Activated CD4-positive, alpha-beta T cell treated with anti-CD3 and anti-CD28 coated beads for 1 hour (primary cell): ENCODE results near the gene ANKRD11.
A peak's percentile ranks its signal among the peaks of the same experiment; 100 is the strongest.

ENCODE experiments used
- DNase-seq: peaks from one replicate; pipeline ENCODE4 v3.0.0-alpha.2; 2020

Gene ANKRD11

DNA sequence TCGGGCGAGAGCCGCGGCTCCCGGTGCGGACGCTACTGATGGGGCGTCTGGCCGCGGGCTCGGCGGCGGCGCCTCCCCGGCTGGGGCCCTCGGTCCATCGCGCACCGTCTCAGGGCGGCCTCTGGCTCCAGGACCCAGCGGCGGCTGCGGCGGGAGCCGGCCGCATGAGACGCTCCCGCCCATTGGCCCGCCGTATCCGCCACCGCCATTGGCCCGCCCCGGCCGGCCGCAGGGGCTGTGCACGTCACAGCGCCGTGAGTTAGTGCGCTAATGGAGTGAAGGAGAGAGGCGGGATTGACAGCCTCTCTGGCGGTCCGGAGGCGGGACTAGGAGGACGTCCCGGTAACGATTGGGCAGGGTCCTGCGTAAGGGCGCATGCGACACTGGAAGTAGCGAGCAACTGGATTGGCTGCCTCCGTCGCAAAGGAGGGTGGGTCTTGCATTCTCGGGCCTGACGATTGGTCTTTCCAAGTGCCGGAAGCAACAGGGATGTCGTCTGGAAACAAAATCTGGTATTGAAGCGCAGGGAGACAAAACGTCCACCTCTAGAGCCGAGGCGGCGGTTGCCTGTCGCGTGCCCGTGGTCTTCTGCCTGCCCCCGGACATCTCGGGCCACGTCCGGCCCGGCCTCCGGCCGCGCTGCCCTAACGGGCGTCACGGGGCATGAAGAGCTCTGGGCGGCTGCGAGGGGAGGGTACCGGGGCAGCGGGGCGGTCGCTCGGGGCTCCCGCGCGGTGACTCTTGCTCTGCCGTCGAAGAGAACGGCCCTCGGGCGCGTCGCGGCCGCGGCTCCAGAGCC lies at the start of gene ANKRD11:
TSS of gene ANKRD11 (minus strand) at position 123 of the 799 bp plus-strand sequence. CDS start 173,542 bp downstream, outside the sequence.
- peak; percentile 98 for DNase-seq

GRCh38 chr16:89538286-89538685 lies 47.9 kb upstream of the ANKRD11 start:
- no peak for DNase-seq

GRCh38 chr16:89537549-89537925 lies 47.2 kb upstream of the ANKRD11 start:
- DNase-seq = no peak

- no peak for DNase-seq
These were observed 46.7 kb upstream of the ANKRD11 start for GRCh38 chr16:89536886-89537548.

- no peak for DNase-seq
These were observed 46.0 kb upstream of the ANKRD11 start for GRCh38 chr16:89536371-89536770.

GRCh38 chr16:89534252-89534756 lies 43.9 kb upstream of the ANKRD11 start:
- DNase-seq = peak; percentile 19

GRCh38 chr16:89531821-89532526 lies 41.6 kb upstream of the ANKRD11 start:
- no peak for DNase-seq

DNA sequence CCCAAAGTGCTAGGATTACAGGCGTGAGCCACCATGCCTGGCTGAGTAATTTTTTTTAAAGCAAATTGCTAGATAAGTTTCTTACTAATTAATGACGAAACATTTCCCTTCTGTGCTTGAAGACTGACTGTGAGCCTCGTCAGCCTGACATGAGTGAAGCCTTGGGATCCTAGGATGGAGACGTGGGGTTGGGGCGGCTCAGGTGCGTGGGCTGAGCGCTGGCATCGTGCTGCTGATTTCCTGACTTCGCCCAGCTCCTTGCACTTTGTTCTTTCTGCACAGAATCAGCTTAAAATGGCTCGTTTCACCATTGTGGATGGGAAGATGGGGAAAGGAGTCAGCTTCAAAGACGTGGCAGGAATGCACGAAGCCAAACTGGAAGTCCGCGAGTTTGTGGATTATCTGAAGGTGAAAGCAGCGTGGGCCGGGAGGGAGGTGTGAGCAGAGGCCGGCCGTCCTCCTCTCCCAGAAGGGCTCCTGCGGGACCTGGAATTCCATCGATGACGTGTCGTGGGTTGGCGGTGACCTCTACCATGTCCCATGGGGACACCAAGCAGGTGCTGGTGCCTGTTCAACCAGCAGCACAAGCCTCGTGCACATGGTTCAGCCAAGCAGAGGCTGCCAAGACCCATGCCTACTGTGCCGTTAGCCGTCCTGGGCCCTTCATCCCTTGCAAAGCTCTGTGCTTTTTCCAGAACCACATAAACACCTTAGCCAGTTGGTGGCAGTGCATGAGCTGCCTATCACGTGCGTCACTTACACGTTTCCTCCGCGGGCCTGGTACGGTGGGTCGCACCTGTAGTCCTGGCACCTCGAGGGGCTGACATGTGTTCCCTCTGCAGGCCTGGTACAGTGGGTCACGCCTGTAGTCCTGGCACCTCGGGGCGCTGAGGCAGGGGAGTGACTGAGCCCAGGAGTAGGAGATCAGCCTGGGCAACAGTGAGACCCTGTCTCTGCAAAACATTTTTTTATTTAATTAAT lies 40.3 kb upstream of the ANKRD11 start:
- DNase-seq = no peak

DNA sequence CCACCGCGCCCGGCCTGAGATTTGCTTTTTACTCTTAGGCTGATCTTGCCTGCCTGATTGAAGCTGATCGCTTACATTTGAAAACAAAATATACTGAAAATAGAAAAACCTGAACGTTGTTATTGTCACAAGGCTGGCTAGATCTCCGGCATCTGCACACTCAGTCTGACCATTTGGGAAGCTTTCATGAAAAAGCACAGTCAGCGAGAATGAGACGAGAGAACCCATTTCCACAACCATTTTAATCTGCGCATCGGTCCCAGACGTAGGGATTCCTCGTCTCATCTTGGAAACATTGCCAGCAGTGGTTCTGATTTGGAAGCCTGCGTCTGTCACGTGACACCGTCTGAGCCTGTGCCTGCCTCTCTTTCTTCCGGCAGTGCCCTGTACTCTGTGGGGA lies 38.7 kb upstream of the ANKRD11 start:
- DNase-seq = no peak

GRCh38 chr16:89525146-89525913 lies 35.0 kb upstream of the ANKRD11 start:
- DNase-seq = no peak

DNA sequence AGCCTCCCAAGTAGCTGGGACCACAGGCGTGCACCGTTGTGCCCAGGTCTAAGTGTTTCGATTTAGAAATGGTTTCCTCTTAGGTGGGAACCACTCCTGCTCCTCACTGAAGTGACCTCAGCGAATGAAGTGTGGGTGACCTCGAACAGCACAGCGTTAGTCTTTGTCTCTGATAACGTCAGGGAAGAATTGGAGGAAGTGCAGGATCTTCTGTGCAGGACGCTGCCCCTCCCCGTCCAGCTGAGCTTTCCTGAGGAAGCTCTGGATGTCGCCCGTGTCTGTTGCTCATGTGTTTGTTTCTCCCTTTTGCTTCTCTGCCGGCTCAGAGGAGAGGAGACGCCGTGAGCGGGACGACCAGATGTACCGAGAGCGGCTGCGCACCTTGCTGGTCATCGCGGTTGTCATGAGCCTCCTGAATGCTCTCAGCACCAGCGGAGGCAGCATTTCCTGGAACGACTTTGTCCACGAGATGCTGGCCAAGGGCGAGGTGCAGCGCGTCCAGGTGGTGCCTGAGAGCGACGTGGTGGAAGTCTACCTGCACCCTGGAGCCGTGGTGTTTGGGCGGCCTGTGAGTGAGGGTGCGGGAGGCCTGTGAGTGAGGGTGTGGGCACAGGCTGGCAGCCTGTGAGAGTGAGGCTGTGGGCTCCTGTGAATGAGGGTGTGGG lies 33.5 kb upstream of the ANKRD11 start:
- DNase-seq = no peak

GRCh38 chr16:89522287-89522686 lies 31.9 kb upstream of the ANKRD11 start:
- no peak for DNase-seq

- no peak for DNase-seq
These were observed 29.5 kb upstream of the ANKRD11 start for GRCh38 chr16:89519881-89520280.

DNA sequence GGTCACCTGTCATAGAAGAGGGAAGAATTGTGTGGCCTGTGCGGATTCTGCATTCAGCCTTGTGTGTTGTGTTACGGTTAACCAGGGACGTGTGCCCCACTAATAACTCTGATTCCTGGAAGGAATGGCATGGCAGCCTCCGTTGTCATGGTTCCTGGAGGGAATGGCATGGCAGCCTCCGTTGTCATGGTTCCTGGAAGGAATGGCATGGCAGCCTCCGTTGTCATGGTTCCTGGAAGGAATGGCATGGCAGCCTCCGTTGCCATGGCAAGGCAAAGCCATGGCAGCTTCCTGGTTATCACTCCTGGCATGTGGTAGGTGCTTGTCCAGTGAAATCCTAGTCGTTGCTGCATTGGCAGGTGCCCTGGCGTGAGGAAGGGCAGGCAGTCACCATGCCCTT lies 26.8 kb upstream of the ANKRD11 start:
- DNase-seq = no peak

GRCh38 chr16:89512453-89512852 lies 22.1 kb upstream of the ANKRD11 start:
- no peak for DNase-seq

- no peak for DNase-seq
These were observed 21.0 kb upstream of the ANKRD11 start for GRCh38 chr16:89511374-89511773.

DNA sequence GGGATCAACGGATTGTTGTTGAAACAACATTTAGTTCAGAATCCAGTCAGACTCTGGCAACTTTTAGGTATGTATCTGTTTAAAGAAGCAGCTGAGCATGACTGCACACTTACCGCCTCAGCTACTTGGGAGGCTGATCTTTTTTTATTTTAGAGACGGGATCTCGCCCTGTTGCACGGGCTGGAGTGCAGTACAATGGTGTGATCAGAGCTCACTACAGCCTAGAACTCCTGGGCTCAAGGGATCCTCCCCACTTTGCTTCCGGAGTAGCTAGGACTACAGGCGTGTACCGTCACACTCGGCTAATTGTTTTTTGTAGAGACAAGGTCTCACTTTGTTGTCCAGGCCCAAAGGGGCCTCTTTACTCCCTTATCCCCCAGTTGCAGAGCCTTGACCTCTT lies 20.2 kb upstream of the ANKRD11 start:
- DNase-seq = no peak

DNA sequence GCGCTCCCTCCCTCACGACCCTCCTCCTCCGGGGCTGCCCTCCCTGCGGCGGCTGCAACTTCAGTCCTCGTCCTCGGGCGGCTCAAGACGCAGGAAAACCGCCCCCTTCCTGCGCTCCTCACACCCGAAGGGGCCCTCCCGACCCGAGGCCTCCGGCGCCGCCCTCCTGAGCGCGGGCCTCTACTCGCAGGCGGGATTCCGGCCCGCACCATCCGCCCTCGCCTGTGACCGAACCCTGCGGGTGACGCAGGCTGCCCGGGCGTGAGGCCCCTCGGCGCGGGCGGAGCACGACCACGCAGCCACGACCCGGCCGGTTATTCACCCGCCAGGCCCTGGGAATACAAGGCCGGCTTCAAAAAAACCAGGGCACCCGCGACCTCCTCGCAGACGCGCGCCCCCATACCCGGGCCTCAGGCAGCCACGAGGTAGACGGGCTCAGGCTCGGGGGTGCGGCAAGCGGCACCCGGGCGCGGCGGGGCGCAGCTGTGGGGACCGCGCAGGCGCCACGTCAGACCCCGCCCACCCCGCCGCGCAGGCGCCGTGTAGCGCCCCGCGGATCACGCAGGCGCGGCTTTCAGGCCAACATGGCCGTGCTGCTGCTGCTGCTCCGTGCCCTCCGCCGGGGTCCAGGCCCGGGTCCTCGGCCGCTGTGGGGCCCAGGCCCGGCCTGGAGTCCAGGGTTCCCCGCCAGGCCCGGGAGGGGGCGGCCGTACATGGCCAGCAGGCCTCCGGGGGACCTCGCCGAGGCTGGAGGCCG lies 17.7 kb upstream of the ANKRD11 start, which contains the start of gene SPG7:
TSS of gene SPG7 (plus strand) at position 570 of the 757 bp plus-strand sequence. CDS start at position 585, 15 bp downstream.
- peak; percentile 87 for DNase-seq

DNA sequence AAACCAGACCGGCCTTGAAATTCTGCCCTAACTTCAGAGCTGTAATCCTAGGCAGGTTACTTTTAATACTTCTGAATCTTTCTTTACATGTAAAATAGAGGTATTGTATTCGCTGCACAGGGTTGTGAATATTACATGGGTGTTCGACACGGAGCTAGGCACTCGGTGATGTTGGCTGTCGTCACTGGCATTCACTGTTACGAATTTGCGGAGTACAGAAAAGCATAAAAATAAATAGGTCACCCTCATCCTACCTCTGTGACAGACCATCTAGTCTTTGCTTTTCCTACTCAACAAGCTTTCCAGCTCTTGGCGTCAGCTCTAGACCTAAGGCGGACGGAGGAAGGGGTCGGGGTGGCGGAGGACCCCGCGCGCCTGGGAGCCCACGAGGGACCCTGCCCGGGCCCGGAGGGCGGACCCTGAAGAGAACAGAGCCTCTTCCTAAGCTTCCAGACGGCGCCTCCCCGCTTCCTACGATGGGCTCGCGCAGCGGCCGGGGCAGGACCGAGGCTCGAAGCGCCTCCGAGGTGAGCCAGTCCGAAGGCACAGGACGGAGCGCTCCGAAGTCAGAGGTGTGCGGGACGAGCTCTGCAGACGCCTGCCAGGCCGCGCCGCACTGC lies 17.0 kb upstream of the ANKRD11 start:
- no peak for DNase-seq

DNA sequence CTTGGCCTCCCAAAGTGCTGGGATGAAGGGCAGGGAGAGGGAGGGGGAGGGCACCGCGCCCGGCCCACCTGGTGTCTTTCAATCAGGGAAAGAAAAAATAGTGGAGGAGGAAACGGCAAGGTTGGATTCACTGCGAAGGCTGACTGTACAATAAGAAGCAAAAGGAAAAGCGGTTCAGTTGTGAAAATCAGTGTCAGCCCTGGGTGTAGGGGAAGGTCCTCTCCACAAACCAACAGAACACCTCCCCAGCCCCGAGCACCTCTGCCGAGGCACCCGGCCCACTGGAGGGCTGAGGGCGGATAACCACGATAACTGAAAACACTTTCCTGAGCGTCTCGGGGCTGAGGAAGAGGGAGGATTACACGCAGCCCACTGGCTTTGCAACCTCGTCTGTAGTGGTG lies 16.4 kb upstream of the ANKRD11 start:
- DNase-seq = no peak
